PC-9 (cell line): ENCODE data around the gene ZNF776. TPM values are rescaled to one million over a fixed set of nuclear protein-coding genes. Genes with fewer than 3 reads are reported as not detected.

Experiments used
- BruUV-seq: library from RNA; stranded (reverse); fragments of 400-500 nt; replicated peaks from 2 replicates; lab custom pipeline; 2021; lab: Mats Ljungman, UMichigan
- CTCF ChIA-PET: fragments of 300-600 bp; sonication (Branson Sonifier 250); formaldehyde crosslinking; loops from one replicate; lab custom pipeline; 2022; ENCODE audit warnings: antibody characterized with exemption; lab: Charles Lee
- POLR2A ChIA-PET: fragments of 300-600 bp; sonication (Branson Sonifier 250); formaldehyde crosslinking; loops from one replicate; lab custom pipeline; 2022; ENCODE audit warnings: antibody characterized with exemption; ENCODE audit not compliant: unreplicated experiment; lab: Charles Lee
- DNase-seq, 2 experiments: peaks; one replicate each; pipeline versions ENCODE4 v3.0.0 to v3.0.0-alpha.2; 2015 to 2022; ENCODE audit warnings: mixed read lengths in 1 of 2
- H2AFZ ChIP-seq: fragments of 200-600 bp; sonication (generic); 2 replicates; pipeline ENCODE4 v1.8.1; 2017; ENCODE audit warnings: antibody characterized with exemption
- H3F3A ChIP-seq: fragments of 200-600 bp; sonication (generic); 2 replicates; pipeline ENCODE4 v1.8.1; 2017; ENCODE audit warnings: antibody characterized with exemption, mild to moderate bottlenecking, low read depth; ENCODE audit not compliant: insufficient read depth
- H3K27ac ChIP-seq: fragments of 200-600 bp; sonication (generic); 2 replicates; pipeline ENCODE4 v1.6.1; 2016; ENCODE audit warnings: mixed run types
- H3K27me3 ChIP-seq: fragments of 200-600 bp; sonication (generic); 2 replicates; pipeline ENCODE4 v1.6.1; 2016; ENCODE audit warnings: low read depth, mixed run types; ENCODE audit not compliant: insufficient read depth
- H3K36me3 ChIP-seq: fragments of 200-600 bp; sonication (generic); 2 replicates; pipeline ENCODE4 v1.6.1; 2016; ENCODE audit warnings: low read depth, mixed run types
- H3K4me1 ChIP-seq: fragments of 200-600 bp; sonication (generic); replicated peaks from 2 replicates; pipeline ENCODE4 v1.6.1; 2016; ENCODE audit warnings: mixed run types; ENCODE audit not compliant: insufficient read depth
- H3K4me2 ChIP-seq: fragments of 200-600 bp; sonication (generic); 2 replicates; pipeline ENCODE4 v1.6.1; 2017; ENCODE audit warnings: mixed run types
- H3K4me3 ChIP-seq: fragments of 200-600 bp; sonication (generic); 2 replicates; pipeline ENCODE4 v1.6.1; 2016; ENCODE audit warnings: mixed run types
- H3K79me2 ChIP-seq: fragments of 200-600 bp; sonication (generic); 2 replicates; pipeline ENCODE4 v1.6.1; 2017; ENCODE audit warnings: low read depth, mixed run types
- H3K9me2 ChIP-seq: fragments of 200-600 bp; sonication (generic); 2 replicates; pipeline ENCODE4 v1.8.1; 2017; ENCODE audit warnings: mild to moderate bottlenecking; ENCODE audit not compliant: insufficient read depth
- H3K9me3 ChIP-seq: fragments of 200-600 bp; sonication (generic); 2 replicates; pipeline ENCODE4 v1.8.1; 2016; ENCODE audit warnings: low read depth; ENCODE audit not compliant: insufficient read depth
- H4K20me1 ChIP-seq: fragments of 200-600 bp; sonication (generic); 2 replicates; pipeline ENCODE4 v1.8.1; 2017; ENCODE audit not compliant: insufficient read depth
- CTCF ChIP-seq: fragments of 200-600 bp; sonication (generic); conservative IDR thresholded peaks from 2 replicates; pipeline ENCODE4 v1.6.1; 2017; ENCODE audit warnings: mixed run types, antibody characterized with exemption, mild to moderate bottlenecking, moderate library complexity
- EZH2 ChIP-seq: fragments of 200-600 bp; sonication (generic); IDR thresholded peaks from 2 replicates; pipeline ENCODE4 v1.8.0; 2017; ENCODE audit warnings: antibody characterized with exemption, low read depth
- intact Hi-C: fragments of 100-400 bp; cut with micrococcal nuclease; formaldehyde crosslinking; loops from one replicate; pipeline ENCODE4 v1.10.0; 2022; ENCODE audit not compliant: unreplicated experiment
- total RNA-seq: library from RNA; stranded (reverse); gene quantifications from 2 replicates; pipeline ENCODE4 v1.2.3, GENCODE V29; 2021

The ZNF776 gene
- total RNA-seq, 1 experiment from 2014 or later, result 16.9 TPM

GRCh38 chr19:57719424-57719823, 27.2 kb upstream of the ZNF776 start:
- intact Hi-C loops, result no loop called here
- Histone ChIP-seq H3K27ac (no peak overlapping the region), H3K36me3 (peaks cover 10% of the 10 kb centered on the region; the same call in 1 of the 2 replicates), H3K9me2 (no peaks in the 10 kb centered on the region), H2AFZ (no peak overlapping the region), H3K27me3 (no peaks in the 10 kb centered on the region), H3K4me1 (no peaks in the 10 kb centered on the region), H3K79me2 (no peaks in the 10 kb centered on the region), H3K4me2 (no peak overlapping the region), H3K4me3 (no peak overlapping the region), H4K20me1 (no peaks in the 10 kb centered on the region), H3F3A (no peaks in the 10 kb centered on the region), H3K9me3 (peaks cover 18% of the 10 kb centered on the region)
- no TSS peak for BruUV-seq
- ChIA-PET POLR2A (interaction anchor here (0.5 kb wide), 1 partner anchor 57 kb away, joined by 8 read pairs; no protein-coding TSS in a partner anchor), CTCF (interaction anchor here (0.6 kb wide), 1 partner anchor 650 kb away, joined by 4 read pairs; no protein-coding TSS in a partner anchor)
- TF ChIP-seq EZH2, result no peak
- no peak for TF ChIP-seq CTCF
- no peak for DNase-seq

GRCh38 chr19:57719901-57720519, 26.6 kb upstream of the ZNF776 start:
- no peak overlapping the region for H3K27ac ChIP-seq
- CTCF ChIA-PET, result no interaction called here
- H3F3A ChIP-seq, result no peaks in the 10 kb centered on the region
- BruUV-seq, result no TSS peak
- H3K9me3 ChIP-seq, result peaks cover 18% of the 10 kb centered on the region
- H3K4me3 ChIP-seq, result no peak overlapping the region
- no peak overlapping the region for H3K4me2 ChIP-seq
- no peaks in the 10 kb centered on the region for H3K4me1 ChIP-seq
- no peak for DNase-seq
- H2AFZ ChIP-seq, result no peak overlapping the region
- no peaks in the 10 kb centered on the region for H3K27me3 ChIP-seq
- TF ChIP-seq EZH2, result no peak
- TF ChIP-seq CTCF, result no peak
- H3K36me3 ChIP-seq, result peaks cover 10% of the 10 kb centered on the region; the same call in 1 of the 2 replicates
- H3K9me2 ChIP-seq, result no peaks in the 10 kb centered on the region
- H3K79me2 ChIP-seq, result no peaks in the 10 kb centered on the region
- intact Hi-C loops, result no loop called here
- POLR2A ChIA-PET, result interaction anchor here (0.5 kb wide), 1 partner anchor 57 kb away, joined by 8 read pairs; no protein-coding TSS in a partner anchor
- H4K20me1 ChIP-seq, result no peaks in the 10 kb centered on the region

GRCh38 chr19:57720878-57721277, 25.7 kb upstream of the ZNF776 start:
- Histone ChIP-seq H3K9me3 (peaks cover 24% of the 10 kb centered on the region), H3K4me2 (no peak overlapping the region), H3K4me3 (no peak overlapping the region), H3K27ac (no peak overlapping the region), H3K79me2 (no peaks in the 10 kb centered on the region), H3K27me3 (no peaks in the 10 kb centered on the region), H4K20me1 (no peaks in the 10 kb centered on the region), H3K36me3 (peaks cover 10% of the 10 kb centered on the region; the same call in 1 of the 2 replicates), H3K4me1 (no peaks in the 10 kb centered on the region), H3K9me2 (no peaks in the 10 kb centered on the region), H2AFZ (no peak overlapping the region), H3F3A (no peaks in the 10 kb centered on the region)
- no peak for TF ChIP-seq EZH2
- TF ChIP-seq CTCF, result no peak
- ChIA-PET CTCF (no interaction called here), POLR2A (no interaction called here)
- no peak for DNase-seq
- no TSS peak for BruUV-seq
- intact Hi-C loops, result no loop called here
